GM18517 (cell line): Measurements from ENCODE around the gene CNOT6L.
A peak's percentile ranks its signal among the peaks of the same experiment; 100 is the strongest.
"Not testable (repeated sequence)": the region's sequence is repeated elsewhere in the genome, so short reads cannot be mapped to it uniquely, and the experiment has no call there.

Experiments used
- ATAC-seq: cut with Tn5 transposase; IDR thresholded peaks from one replicate; pipeline ENCODE4 v1.9.1; 2021; ENCODE audit warnings: mild to moderate bottlenecking, moderate library complexity; ENCODE audit not compliant: unreplicated experiment

CNOT6L gene

DNA sequence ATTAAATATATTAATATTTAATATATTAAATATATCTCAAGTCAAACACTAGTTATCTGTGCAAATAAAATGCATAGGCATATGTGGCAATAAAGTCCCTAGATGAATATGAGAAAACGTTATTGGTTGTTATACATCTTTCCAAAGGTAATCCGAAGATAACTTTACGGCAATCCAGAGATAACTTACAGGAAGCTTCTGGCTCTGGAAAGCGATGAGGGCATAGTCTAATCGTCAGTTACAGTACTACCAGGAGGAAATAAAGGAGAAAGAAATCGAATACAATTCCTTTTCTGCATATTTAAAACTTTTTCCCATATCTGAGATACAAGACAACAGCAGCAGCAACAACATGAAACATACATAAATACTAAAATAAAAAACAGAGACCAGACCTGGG, 35.3 kb downstream of the CNOT6L start:
- ATAC-seq: no peak

DNA sequence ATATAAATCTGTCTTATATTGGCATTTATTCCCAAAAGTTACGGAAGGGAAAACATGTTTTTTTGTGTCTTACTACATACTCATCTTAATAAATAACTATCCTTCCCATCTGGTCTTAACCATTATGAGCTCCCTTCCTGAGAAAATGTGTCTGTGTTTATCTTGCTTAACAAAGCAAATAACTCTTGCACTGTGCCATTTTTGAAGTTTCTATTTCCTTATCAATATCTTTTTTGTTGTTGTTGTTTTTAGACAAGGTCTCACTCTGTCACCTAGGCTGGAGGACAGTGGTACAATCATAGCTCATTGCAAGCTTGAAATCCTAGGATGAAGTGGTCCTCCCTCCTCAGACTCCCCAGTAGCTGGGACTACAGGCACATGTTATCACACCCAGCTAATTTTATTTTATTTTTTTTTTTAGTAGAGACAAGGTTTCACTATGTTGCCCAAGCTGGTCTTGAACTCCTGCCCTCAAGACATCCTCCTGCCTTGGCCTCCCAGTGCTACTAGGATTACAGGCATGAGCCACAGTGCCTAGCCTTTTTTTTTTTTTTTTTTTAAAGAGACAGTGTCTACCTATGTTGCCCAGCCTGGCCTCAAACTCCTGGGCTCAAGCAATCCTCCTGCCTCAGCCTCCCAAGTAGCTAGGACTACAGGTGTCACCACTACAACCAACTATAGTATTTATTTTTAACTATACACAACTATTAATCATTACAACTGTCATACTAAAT, 36.9 kb downstream of the CNOT6L start:
- ATAC-seq: no peak

DNA sequence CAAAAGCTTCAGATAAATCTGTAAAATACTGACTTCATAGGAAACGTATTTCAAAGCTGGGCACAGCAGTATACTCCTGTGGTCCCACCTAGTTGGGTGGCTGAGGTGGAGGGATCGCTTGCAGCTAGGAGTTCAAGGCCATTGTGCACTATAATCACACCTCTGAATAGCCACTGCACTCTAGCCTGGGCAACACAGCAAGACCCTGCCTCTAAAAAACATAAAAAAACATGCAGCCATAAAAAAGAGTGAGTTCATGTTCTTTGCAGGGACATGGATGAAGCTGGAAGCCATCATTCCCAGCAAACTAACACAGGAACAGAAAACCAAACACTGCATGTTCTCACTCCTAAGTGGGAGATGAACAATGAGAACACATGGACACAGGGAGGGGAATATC, 38.4 kb downstream of the CNOT6L start:
- ATAC-seq: not testable (repeated sequence)

DNA sequence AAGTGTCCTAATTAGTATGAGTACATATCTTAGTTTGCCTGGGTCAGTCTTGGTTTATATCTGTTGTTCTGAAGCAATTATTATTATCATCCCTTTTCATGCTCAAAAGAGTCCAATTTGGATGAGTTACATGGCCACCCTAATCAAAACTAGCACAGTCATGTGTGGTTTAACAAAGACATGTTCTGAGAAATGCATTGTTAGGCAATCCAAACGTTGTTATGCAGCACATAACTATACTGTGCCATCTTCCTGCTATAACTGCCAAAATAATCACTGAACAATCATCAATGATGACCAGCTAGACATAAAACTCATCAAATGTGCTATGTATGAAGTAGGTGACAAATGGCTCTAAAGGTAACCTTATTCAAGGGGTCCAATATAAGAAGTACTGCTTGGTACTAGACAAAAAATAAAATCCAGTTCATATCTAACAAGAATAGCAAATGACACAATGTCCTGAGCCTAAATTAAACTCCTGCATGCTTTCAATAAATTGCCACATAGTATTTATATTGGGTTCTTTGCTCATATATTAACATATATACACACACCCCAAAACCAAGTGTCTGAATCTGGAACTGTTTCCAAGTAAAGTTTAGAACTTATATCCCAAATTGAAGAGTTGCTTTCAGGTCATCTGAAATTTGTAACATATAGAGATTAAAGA, 41.9 kb downstream of the CNOT6L start:
- no peak for ATAC-seq

DNA sequence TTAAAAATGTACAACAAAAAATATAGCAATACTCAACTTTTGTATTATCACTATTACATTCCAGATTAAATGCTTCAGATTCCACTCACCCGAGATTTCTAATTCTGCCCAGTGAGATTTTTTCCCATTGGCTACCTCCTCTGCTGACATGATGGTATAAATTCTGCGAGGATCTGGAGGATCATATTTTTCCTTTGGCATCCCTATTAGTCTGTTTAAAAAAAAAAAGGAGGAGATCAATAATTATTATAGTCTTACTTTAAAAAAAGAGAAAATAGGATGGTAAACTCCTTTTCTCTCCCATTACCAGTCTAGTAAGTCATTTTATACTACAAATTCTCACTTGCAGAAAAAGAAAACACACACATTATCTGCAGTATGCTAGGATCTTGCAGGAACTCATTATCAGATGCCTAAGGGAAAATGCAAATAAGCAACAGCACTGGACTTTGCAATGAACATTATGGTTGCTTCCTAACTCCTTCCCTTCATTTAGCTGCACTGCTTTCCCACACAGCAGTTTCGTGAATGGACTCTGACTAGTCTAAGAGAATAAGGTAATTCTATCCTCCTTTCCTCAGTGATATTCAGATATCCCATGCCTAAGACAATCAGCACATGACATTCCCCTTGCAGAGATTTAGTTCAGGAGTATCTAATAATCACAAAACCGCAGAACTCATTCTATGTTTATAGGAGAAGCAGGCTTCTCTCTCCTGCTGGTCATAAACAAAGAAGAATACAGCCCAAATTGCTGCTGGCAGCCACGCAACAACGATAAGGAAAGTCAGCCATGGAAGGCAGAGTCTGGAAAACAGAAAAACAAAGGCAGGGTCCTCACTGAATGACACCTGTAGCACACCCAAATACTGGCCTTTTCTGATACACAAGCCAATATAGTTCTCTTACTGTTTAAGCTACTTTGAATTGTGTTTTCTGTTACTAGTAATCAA, 42.7 kb downstream of the CNOT6L start:
- ATAC-seq: no peak

DNA sequence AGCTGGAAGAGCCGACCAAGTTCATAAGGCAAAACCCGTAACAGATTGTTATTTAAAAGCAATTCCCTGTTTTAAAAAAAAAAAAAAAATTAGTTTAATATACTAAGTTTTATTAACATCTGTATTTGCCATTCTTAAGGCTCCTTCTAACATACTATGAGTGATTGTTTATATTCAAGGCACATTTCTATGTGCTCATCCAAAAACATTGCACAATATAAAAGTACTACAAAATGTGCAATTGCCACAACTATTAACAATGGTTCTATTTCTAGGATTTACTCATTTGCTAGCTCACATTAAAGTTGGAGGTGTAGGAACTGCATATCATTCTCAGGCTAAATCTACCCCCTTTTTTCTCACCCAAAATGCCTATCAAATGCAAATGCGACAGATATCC, 46.1 kb downstream of the CNOT6L start:
- no peak for ATAC-seq

DNA sequence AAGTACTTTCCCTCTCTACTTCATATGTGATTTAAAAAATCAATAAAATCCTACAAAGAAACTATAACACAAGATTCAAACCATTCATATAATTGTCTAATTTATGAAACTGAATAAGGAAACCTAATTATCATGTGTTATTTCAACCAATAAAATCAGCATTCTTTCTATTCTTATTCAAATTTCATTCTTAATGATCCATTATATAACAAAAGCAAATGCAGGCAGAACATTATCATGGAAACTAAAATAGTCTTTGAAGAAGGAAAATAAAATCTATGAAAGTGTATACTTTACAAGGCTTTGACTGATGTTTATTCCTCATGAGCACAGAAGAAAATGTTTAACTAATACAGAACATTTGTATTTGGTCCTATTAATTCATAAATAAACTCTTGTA, 47.6 kb downstream of the CNOT6L start:
- ATAC-seq: no peak

DNA sequence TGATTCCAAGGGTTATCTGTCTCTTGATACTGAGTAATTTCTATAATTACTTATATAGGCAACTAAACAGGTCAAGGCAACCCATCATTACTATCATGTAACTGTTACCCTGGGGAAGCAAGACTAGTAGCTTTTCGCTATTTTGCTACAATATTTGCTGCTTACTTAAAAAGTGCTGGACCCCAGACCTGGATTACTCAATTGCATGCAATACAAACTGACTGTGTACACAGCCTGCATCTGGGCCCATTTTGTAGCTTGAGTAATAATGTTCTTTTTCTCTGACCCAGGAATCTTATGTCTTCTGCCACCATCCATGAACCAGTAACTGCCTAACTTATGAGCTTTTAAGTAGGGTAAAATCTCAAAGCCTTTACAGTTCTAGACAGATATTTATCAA, 53.4 kb downstream of the CNOT6L start:
- ATAC-seq: no peak

DNA sequence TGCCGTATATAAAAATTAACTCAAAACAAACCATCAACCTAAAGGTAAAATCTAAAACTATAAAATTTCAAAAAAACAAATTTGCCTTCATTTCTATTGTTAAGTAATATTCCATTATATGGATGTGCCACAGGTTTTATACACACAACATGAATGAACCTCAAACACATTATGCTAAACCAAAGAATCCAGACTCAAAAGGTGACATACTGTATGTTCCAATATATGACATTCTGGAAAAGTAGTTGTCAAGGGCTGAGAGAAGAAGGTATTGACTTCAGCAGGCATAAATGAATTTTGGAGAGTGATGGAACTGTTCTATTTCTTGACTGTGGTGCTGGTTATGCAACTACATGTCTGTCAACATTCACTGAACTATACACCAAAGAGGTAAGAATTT, 56.6 kb downstream of the CNOT6L start:
- no peak for ATAC-seq

DNA sequence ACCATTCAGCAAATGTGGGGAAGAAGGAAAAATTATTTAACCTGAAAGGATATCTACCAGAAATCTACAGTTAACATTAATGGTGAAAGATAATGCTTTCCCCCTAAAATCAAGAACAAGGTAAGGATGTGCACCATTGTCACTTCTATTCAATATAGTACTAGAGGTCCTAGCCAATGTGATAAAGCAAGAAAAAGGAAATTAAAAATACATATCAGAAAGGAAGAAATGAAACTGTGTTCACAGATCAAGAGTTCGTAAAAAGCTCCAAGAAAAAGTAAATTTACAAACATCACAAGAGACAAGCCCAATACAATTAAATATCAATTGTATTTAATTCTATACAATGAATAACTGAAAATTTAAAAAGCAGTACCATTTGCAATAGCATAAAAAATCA, 57.6 kb downstream of the CNOT6L start:
- ATAC-seq: no peak

DNA sequence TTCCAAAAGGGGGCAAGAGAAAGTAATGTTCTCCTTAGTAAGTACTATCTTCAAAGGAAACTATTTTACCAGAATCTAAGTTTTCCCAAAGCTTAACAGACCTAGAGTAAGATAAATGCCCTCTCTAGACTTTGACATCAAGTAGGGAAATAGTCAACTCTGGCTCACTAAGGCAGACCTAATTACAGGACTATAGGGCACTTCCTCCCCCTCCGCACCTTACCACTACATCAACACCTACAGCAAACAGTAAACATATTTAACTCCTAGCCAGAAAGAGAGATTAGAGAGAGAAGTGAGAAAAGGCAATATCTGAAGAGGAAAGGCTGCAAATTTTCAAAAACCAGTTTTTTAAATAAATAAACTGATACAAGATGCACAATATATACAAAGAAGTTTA, 60.4 kb downstream of the CNOT6L start:
- no peak for ATAC-seq

DNA sequence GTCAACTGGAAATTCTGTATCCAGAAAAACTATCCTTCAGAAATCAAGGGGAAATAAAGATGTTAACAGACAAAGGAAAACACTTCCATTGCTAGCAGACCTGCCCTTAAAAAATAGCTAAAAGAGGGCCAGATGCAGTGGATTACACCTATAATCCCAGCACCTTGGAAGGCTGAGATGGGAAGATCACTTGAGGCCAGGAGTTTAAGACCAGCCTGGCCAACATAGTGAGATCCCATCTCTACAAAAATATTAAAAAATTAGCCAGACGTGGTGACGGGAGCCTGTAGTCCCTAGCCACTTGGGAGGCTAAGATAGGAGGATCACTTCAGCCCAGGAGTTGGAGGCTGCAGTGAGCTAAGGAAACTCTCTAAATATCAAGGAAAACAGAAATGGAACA, 67.4 kb downstream of the CNOT6L start:
- no peak for ATAC-seq

DNA sequence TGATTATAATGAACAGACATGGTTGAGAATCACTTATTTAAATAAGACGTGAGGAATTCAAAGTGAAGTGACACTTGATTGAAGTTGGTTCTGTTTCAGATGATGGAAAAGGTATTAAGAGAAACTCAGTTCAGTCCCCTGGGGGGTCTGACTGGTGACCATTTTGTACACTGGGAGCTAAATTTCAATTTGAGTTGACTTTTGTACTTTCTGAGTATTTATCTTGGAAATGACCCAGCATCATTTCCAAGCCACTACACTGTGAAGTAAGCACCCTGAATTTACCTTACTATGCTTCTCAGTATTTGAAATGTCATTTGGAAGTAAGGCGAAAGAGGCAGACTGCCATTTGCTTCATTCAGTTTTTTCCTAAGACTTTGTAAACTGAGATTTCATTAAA, 73.4 kb downstream of the CNOT6L start:
- no peak for ATAC-seq

DNA sequence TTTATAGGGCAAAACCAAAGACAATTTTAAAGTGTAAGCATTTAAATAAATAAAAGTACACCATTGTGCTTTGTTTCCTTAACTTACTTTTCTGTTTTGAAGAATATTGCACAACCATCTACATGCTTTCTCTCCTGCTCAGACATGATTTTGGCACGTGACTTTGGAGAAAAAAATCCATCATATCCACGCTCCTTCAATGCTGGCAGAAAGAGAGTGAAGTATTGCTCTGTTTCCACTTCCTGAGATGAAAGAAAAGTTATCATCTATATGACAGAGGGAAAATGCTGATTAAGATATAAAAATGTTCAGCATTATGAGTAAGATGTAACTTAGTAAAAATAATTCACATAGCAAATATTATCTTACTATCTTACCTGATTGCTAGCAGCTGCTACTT, 77.1 kb downstream of the CNOT6L start:
- no peak for ATAC-seq

DNA sequence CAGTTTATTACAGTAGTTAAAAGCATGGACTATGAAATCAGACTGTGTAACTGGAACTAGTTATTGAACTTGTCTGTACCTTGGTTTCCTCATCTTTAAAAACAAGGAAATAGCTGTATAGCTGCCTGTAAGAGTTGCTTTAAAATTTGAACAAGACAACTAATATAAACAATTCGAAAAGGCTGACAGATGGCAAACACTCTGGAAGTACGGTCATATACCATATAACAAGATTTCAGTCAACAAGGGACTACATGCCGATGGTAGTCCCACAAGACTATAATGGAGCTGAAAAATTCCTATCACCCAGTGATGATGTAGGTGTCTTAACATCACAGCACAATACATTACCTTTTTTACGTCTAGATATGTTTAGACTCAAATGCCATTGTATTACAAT, 78.7 kb downstream of the CNOT6L start:
- ATAC-seq: no peak

DNA sequence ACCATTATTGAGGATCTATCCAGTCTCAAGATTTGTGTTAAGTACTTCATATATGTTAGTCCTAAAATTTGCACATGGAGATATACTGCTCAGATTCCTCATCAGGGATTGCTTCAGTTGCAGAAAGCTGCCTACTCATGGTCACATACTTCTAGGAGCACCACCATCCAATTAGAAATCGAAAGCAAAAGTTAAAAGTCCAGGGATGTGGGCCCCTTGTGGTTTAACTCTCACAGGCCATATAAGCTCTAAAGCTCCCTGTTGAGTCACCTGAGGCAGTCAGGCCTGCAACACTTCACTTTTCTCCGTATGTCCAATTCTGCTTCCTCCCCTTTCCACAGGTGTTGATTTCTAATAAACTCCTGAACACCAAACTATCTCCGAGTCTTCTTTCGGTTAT, 84.2 kb downstream of the CNOT6L start:
- ATAC-seq: peak; percentile 87

DNA sequence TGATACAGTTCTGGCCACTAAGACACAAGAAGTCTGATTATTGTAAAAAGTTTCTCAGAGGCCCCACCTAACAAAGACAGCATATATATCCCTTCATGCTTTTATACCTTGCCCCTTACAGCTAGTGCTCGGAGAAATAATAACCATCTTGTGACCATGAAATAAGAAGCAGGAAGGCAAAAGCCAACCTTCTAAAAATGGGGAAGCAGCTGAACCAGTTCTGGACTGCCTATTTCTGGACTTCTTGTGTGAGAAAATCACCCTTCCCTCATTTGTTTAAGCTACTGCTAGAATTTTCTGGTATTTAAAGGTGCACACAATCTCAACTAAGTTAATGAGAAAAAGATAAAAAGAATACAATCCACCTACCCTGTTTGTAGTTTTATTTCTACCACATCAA, 87.5 kb downstream of the CNOT6L start:
- no peak for ATAC-seq

DNA sequence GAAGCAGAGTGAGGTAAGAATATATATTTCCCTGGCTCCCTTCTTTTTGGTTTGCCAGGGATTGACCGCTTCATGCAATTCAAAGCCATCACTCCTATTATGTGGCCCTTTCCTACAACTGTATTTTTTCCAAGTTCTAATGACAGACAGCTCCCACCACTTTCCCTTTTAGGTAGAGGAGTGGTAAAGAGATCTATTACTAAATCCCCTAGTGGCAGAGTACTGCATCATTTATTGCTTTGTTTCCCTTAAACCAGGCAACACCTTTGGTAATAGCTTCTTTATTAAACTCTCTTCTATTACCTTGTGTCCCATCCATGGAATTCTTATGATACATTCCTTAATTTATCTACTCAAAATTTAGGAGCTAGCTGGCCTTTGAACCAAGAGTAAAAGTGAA, 90.7 kb downstream of the CNOT6L start:
- no peak for ATAC-seq

DNA sequence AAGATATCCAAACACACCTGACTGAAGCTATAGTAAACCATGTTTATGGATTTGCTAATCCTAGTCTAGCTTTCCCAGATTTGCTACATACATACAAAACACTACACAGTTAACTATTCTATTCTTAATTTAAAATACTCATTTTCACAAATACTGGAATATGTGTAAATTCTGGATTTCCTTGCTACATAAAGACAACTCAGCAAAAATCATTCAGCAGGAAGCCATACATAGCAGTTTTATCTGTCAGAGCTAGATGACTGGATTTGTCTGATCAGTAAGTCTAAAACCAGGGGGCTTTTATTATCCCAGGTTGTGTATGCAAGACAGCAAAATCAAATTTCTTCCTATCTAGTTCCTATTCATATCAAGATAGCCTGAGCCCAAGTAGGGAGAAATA, 98.1 kb downstream of the CNOT6L start:
- no peak for ATAC-seq

DNA sequence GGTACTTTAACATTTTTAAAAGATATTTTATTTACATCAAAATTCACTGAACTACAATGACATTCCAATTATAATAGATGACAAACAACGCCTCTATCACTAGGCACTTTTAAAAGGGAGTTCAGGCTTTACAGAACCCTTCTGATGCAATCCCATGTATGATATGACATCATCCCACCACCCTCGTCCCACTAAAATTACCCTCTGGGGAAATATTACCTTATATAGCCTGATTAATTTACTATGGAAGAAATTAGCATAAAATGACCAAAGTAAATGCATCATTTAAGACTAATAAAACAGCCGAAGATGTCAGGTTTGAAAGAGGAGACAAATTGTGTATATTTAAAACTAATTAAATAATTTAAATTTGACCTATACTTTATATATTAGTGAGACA, 100.7 kb downstream of the CNOT6L start:
- ATAC-seq: not testable (repeated sequence)

DNA sequence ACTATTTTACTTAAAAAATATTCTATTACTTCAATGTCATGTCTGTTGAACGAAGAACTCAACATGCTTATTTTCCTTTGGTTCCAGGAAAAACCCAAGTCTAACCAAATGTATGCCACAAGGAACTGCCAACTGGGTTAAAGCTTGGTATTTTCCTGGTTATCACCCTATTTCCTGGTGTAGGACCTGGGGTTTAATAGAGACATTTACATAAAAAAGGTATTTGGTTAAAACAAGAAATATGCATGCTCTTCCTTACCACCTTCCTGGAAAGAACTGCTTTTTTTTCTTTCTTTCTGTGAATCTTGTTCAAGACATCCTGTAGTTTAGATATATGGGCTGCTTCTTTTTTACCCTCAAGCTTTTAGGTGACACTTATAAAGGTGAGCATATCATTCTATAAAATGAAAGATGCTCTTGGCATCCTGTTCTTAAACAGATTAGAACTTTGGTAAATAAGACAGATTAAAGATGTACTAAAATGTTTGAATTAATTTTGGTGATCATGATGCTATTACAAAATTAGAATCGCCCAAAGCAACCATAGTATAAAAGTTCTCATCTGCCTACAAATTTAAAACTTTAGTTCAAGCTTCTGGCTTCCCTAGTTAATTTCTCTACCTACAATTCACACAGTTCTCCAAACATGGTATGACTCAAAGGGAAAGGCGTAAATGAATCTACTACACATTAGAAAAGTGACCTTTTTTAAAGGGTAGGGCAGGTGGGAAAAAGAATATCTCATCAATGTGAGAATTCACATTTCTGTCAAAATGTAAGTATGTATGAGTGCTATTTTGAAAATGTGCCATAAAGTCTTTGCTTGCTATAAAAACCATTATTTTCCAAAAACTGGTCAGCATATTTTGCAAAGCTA, 103.5 kb downstream of the CNOT6L start:
- ATAC-seq: no peak
